Measurements from ENCODE around the gene PNPLA7.

DNA sequence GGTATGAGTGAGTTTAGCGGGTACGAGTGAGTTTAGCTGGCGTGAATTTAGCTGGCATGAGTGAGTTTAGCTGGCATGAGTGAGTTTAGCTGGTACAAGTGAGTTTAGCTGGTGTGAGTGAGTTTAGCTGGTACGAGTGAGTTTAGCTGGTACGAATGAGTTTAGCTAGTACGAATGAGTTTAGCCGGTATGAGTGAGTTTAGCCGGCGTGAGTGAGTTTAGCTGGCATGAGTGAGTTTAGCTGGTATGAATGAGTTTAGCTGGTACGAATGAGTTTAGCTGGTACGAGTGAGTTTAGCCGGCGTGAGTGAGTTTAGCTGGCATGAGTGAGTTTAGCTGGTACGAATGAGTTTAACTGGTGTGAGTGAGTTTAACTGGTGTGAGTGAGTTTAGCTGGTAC, 41.0 kb downstream of the PNPLA7 start:
- no peak for TF ChIP-seq POLR2AphosphoS5 (IDR thresholded peaks at IDR 0.05; ENCODE audit: low read depth, low read length)
- no peak for TF ChIP-seq POLR2A (IDR thresholded peaks at IDR 0.05; ENCODE audit: low read depth, low read length)

Measured in GM12892 (cell line).